ENCODE measurements around the gene FBXW7.

Gene FBXW7

GRCh38 chr4:152368001-152368400, 167.9 kb downstream of the FBXW7 start:
- DNase-seq: no peak
- H3K9me3 ChIP-seq (ENCODE audit: control insufficient read depth, low read length): no peaks in the 10 kb centered on the region

DNA sequence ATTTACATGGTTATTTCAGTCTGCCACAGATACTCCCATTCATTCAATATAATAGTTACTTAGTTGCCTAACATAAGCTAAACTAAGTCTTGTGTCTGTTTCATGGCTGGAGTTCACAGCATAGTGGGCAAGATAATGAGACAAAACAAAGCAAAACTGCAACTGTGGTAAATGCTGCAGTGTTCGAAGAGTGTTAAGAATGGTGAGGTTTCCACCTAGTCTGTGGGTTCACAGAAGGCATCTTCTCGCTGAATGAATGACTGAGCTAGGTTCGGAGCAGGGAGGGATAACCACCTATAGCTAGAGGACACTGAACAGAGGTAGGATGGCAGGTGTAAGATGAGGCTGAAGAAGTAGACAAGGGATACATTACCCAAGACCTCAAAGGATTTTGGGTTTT, 171.0 kb downstream of the FBXW7 start:
- 98% methylated on average over 3 of the region's 3 CpGs for WGBS
- no peak overlapping the region for H3K23ac ChIP-seq (ENCODE audit: low read length in 2 of 2)
- no peaks in the 10 kb centered on the region for H3K9me3 ChIP-seq (ENCODE audit: control insufficient read depth, low read length)

More at GRCh38 chr4:152368001-152368400, 167.9 kb downstream of the FBXW7 start:
- no peak overlapping the region for H2AFZ ChIP-seq (ENCODE audit: low read depth, low read length)
- H4K8ac ChIP-seq (ENCODE audit: low read length): no peak overlapping the region
- H3K18ac ChIP-seq (ENCODE audit: low read depth in 1 of 2, low read length in 2 of 2): no peak overlapping the region
- no peaks in the 10 kb centered on the region for H3K4me1 ChIP-seq (ENCODE audit: control insufficient read depth, insufficient read depth, low read depth, low read length)
- H3K23ac ChIP-seq (ENCODE audit: low read length in 2 of 2): no peak overlapping the region
- H3K79me1 ChIP-seq (replicated peaks; ENCODE audit: low read length, poor library complexity, severe bottlenecking): peaks cover 7% of the 10 kb centered on the region
- no peak overlapping the region for H4K91ac ChIP-seq (ENCODE audit: low read length)
- H2BK120ac ChIP-seq (ENCODE audit: low read depth, low read length): no peak overlapping the region
- H3K27me3 ChIP-seq (ENCODE audit: control insufficient read depth in 1 of 2, insufficient read depth in 1 of 2, low read length in 2 of 2): no peaks in the 10 kb centered on the region
- H2BK15ac ChIP-seq (ENCODE audit: low read depth, poor library complexity, severe bottlenecking): no peak overlapping the region
- no peak overlapping the region for H3K9ac ChIP-seq (ENCODE audit: low read length)
- WGBS: 98% methylated on average over 3 of the region's 3 CpGs
- H2BK12ac ChIP-seq (ENCODE audit: low read length in 2 of 2): no peak overlapping the region
- no peaks in the 10 kb centered on the region for H3K36me3 ChIP-seq (ENCODE audit: control insufficient read depth in 1 of 2, insufficient read depth in 2 of 2, low read depth in 1 of 2, low read length in 2 of 2)
- H3K4me2 ChIP-seq (ENCODE audit: low read length, poor library complexity, severe bottlenecking): no peak overlapping the region
- H2AK5ac ChIP-seq (ENCODE audit: low read length, severe bottlenecking): no peak overlapping the region
- H3K14ac ChIP-seq (ENCODE audit: low read length in 2 of 2): no peak overlapping the region
- H3K4me3 ChIP-seq (ENCODE audit: insufficient read depth in 1 of 2, low read depth in 1 of 2, low read length in 2 of 2): no peak overlapping the region
- no peak overlapping the region for H3K4ac ChIP-seq (ENCODE audit: low read depth in 1 of 2, low read length in 2 of 2)
- H3K27ac ChIP-seq (ENCODE audit: low read length, poor library complexity, severe bottlenecking): no peak overlapping the region
- H2BK5ac ChIP-seq (ENCODE audit: low read depth, low read length, poor library complexity, severe bottlenecking): no peak overlapping the region

DNA sequence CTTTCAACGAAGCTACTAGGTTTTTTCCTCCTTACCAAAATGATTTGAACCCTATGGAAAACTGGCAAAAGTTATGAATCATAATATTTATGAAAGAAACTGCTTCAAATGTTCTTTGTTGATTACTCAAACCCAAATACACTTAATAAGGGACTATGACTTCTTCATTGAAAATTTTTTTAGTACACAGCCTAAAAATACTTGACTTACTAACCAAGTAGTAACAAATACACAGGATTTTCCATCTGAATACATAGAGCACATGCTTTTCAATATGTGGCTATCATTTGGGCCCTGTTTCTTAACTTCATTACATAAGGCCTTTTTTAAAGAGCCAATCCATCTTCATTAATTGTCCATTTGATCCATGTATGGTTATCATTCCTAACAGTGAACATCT, 171.5 kb downstream of the FBXW7 start:
- Histone ChIP-seq H4K8ac (ENCODE audit: low read length) (no peak overlapping the region), H3K27me3 (ENCODE audit: control insufficient read depth in 1 of 2, insufficient read depth in 1 of 2, low read length in 2 of 2) (no peaks in the 10 kb centered on the region), H3K27ac (ENCODE audit: low read length, poor library complexity, severe bottlenecking) (no peak overlapping the region), H3K9me3 (ENCODE audit: control insufficient read depth, low read length) (no peaks in the 10 kb centered on the region), H2AFZ (ENCODE audit: low read depth, low read length) (no peak overlapping the region), H3K36me3 (ENCODE audit: control insufficient read depth in 1 of 2, insufficient read depth in 2 of 2, low read depth in 1 of 2, low read length in 2 of 2) (no peaks in the 10 kb centered on the region), H3K4me1 (ENCODE audit: control insufficient read depth, insufficient read depth, low read depth, low read length) (no peaks in the 10 kb centered on the region), H3K79me1 (replicated peaks; ENCODE audit: low read length, poor library complexity, severe bottlenecking) (peaks cover 11% of the 10 kb centered on the region), H3K4ac (ENCODE audit: low read depth in 1 of 2, low read length in 2 of 2) (no peak overlapping the region), H3K9ac (ENCODE audit: low read length) (no peak overlapping the region), H3K4me2 (ENCODE audit: low read length, poor library complexity, severe bottlenecking) (no peak overlapping the region), H3K23ac (ENCODE audit: low read length in 2 of 2) (no peak overlapping the region), H2BK5ac (ENCODE audit: low read depth, low read length, poor library complexity, severe bottlenecking) (no peak overlapping the region), H3K4me3 (ENCODE audit: insufficient read depth in 1 of 2, low read depth in 1 of 2, low read length in 2 of 2) (no peak overlapping the region), H2BK120ac (ENCODE audit: low read depth, low read length) (no peak overlapping the region), H2BK15ac (ENCODE audit: low read depth, poor library complexity, severe bottlenecking) (no peak overlapping the region), H2BK12ac (ENCODE audit: low read length in 2 of 2) (no peak overlapping the region), H2AK5ac (ENCODE audit: low read length, severe bottlenecking) (no peak overlapping the region), H4K91ac (ENCODE audit: low read length) (no peak overlapping the region), H3K18ac (ENCODE audit: low read depth in 1 of 2, low read length in 2 of 2) (no peak overlapping the region), H3K14ac (ENCODE audit: low read length in 2 of 2) (no peak overlapping the region)
- DNase-seq: no peak
- WGBS: 100% methylated on average over 1 of the region's 1 CpG

More for the DNA sequence above, 171.0 kb downstream of the FBXW7 start:
- H2BK12ac ChIP-seq (ENCODE audit: low read length in 2 of 2): no peak overlapping the region
- H4K8ac ChIP-seq (ENCODE audit: low read length): no peak overlapping the region
- no peak overlapping the region for H2BK120ac ChIP-seq (ENCODE audit: low read depth, low read length)
- no peak overlapping the region for H2BK15ac ChIP-seq (ENCODE audit: low read depth, poor library complexity, severe bottlenecking)
- no peak overlapping the region for H2AFZ ChIP-seq (ENCODE audit: low read depth, low read length)
- H3K27ac ChIP-seq (ENCODE audit: low read length, poor library complexity, severe bottlenecking): no peak overlapping the region
- H3K4ac ChIP-seq (ENCODE audit: low read depth in 1 of 2, low read length in 2 of 2): no peak overlapping the region
- no peak overlapping the region for H3K9ac ChIP-seq (ENCODE audit: low read length)
- H3K18ac ChIP-seq (ENCODE audit: low read depth in 1 of 2, low read length in 2 of 2): no peak overlapping the region
- no peaks in the 10 kb centered on the region for H3K4me1 ChIP-seq (ENCODE audit: control insufficient read depth, insufficient read depth, low read depth, low read length)
- peaks cover 10% of the 10 kb centered on the region for H3K79me1 ChIP-seq (replicated peaks; ENCODE audit: low read length, poor library complexity, severe bottlenecking)
- no peak overlapping the region for H4K91ac ChIP-seq (ENCODE audit: low read length)
- DNase-seq: no peak
- no peak overlapping the region for H2AK5ac ChIP-seq (ENCODE audit: low read length, severe bottlenecking)
- no peaks in the 10 kb centered on the region for H3K36me3 ChIP-seq (ENCODE audit: control insufficient read depth in 1 of 2, insufficient read depth in 2 of 2, low read depth in 1 of 2, low read length in 2 of 2)
- H3K27me3 ChIP-seq (ENCODE audit: control insufficient read depth in 1 of 2, insufficient read depth in 1 of 2, low read length in 2 of 2): no peaks in the 10 kb centered on the region
- H3K14ac ChIP-seq (ENCODE audit: low read length in 2 of 2): no peak overlapping the region
- H2BK5ac ChIP-seq (ENCODE audit: low read depth, low read length, poor library complexity, severe bottlenecking): no peak overlapping the region
- H3K4me3 ChIP-seq (ENCODE audit: insufficient read depth in 1 of 2, low read depth in 1 of 2, low read length in 2 of 2): no peak overlapping the region
- H3K4me2 ChIP-seq (ENCODE audit: low read length, poor library complexity, severe bottlenecking): no peak overlapping the region

GRCh38 chr4:152363904-152364303, 172.0 kb downstream of the FBXW7 start:
- no peak overlapping the region for H4K8ac ChIP-seq (ENCODE audit: low read length)
- no peak overlapping the region for H3K27ac ChIP-seq (ENCODE audit: low read length, poor library complexity, severe bottlenecking)
- no peaks in the 10 kb centered on the region for H3K27me3 ChIP-seq (ENCODE audit: control insufficient read depth in 1 of 2, insufficient read depth in 1 of 2, low read length in 2 of 2)
- H3K4me3 ChIP-seq (ENCODE audit: insufficient read depth in 1 of 2, low read depth in 1 of 2, low read length in 2 of 2): no peak overlapping the region
- no peak for DNase-seq
- H3K4me2 ChIP-seq (ENCODE audit: low read length, poor library complexity, severe bottlenecking): no peak overlapping the region
- no peak overlapping the region for H4K91ac ChIP-seq (ENCODE audit: low read length)
- H3K79me1 ChIP-seq (replicated peaks; ENCODE audit: low read length, poor library complexity, severe bottlenecking): peaks cover 13% of the 10 kb centered on the region
- no peak overlapping the region for H2BK5ac ChIP-seq (ENCODE audit: low read depth, low read length, poor library complexity, severe bottlenecking)
- H3K36me3 ChIP-seq (ENCODE audit: control insufficient read depth in 1 of 2, insufficient read depth in 2 of 2, low read depth in 1 of 2, low read length in 2 of 2): no peaks in the 10 kb centered on the region
- no peak overlapping the region for H2BK15ac ChIP-seq (ENCODE audit: low read depth, poor library complexity, severe bottlenecking)
- H2BK12ac ChIP-seq (ENCODE audit: low read length in 2 of 2): no peak overlapping the region
- no peak overlapping the region for H3K14ac ChIP-seq (ENCODE audit: low read length in 2 of 2)
- H2AK5ac ChIP-seq (ENCODE audit: low read length, severe bottlenecking): no peak overlapping the region
- peak overlapping the region; percentile 20 for H3K9ac ChIP-seq (ENCODE audit: low read length)
- no peak overlapping the region for H3K4ac ChIP-seq (ENCODE audit: low read depth in 1 of 2, low read length in 2 of 2)
- 100% methylated on average over 2 of the region's 2 CpGs for WGBS
- H2AFZ ChIP-seq (ENCODE audit: low read depth, low read length): no peak overlapping the region
- H3K23ac ChIP-seq (ENCODE audit: low read length in 2 of 2): no peak overlapping the region
- no peak overlapping the region for H3K18ac ChIP-seq (ENCODE audit: low read depth in 1 of 2, low read length in 2 of 2)
- H2BK120ac ChIP-seq (ENCODE audit: low read depth, low read length): no peak overlapping the region
- H3K9me3 ChIP-seq (ENCODE audit: control insufficient read depth, low read length): no peaks in the 10 kb centered on the region
- no peaks in the 10 kb centered on the region for H3K4me1 ChIP-seq (ENCODE audit: control insufficient read depth, insufficient read depth, low read depth, low read length)
